Fibroblast of mammary gland (primary cell): ENCODE data around the gene TRAPPC2.

ENCODE experiments used
- DNase-seq: peaks from one replicate; pipeline ENCODE4 v3.0.0-alpha.2; 2010; ENCODE audit warnings: low read depth
- H3K4me3 ChIP-seq: 2 replicates; pipeline ENCODE4 v1.5.1; 2011; ENCODE audit warnings: low read depth, mild to moderate bottlenecking, low read length, moderate library complexity; ENCODE audit not compliant: control insufficient read depth
- CTCF ChIP-seq: conservative IDR thresholded peaks from 2 replicates; pipeline ENCODE4 v1.5.1; 2011; ENCODE audit warnings: low read depth, low read length, inconsistent platforms; ENCODE audit not compliant: control insufficient read depth, insufficient read depth

TRAPPC2 gene

GRCh38 chrX:13750204-13750603, 15.8 kb upstream of the TRAPPC2 start:
- no peak overlapping the region for H3K4me3 ChIP-seq
- peak; percentile 72 for TF ChIP-seq CTCF
- peak; percentile 64 for DNase-seq

GRCh38 chrX:13748486-13748885, 14.1 kb upstream of the TRAPPC2 start:
- DNase-seq: peak; percentile 43
- H3K4me3 ChIP-seq: no peak overlapping the region
- no peak for TF ChIP-seq CTCF

- H3K4me3 ChIP-seq: no peak overlapping the region
Observed at GRCh38 chrX:13747836-13748235, 13.4 kb upstream of the TRAPPC2 start.

GRCh38 chrX:13742397-13743176, 8.2 kb upstream of the TRAPPC2 start:
- no peak for DNase-seq
- TF ChIP-seq CTCF: no peak
- no peak overlapping the region for H3K4me3 ChIP-seq

More at GRCh38 chrX:13747836-13748235, 13.4 kb upstream of the TRAPPC2 start:
- TF ChIP-seq CTCF: peak; percentile 62
- DNase-seq: peak; percentile 81

- no peak overlapping the region for H3K4me3 ChIP-seq
- TF ChIP-seq CTCF: no peak
- DNase-seq: no peak
Observed at GRCh38 chrX:13741695-13742094, 7.3 kb upstream of the TRAPPC2 start.

- TF ChIP-seq CTCF: no peak
- H3K4me3 ChIP-seq: peak overlapping the region; percentile 91
- DNase-seq: no peak
Observed at GRCh38 chrX:13733506-13733905, 914 bp downstream of the TRAPPC2 start.
